Measurements from ENCODE around the gene CCNL2.

CCNL2 gene

GRCh38 chr1:1340791-1341548 lies 58.2 kb downstream of the CCNL2 start:
- no peak for DNase-seq

GRCh38 chr1:1340185-1340584 lies 59.0 kb downstream of the CCNL2 start:
- no peak for DNase-seq

- DNase-seq, result no peak
Measured at GRCh38 chr1:1338278-1338677, 60.9 kb downstream of the CCNL2 start.

GRCh38 chr1:1337793-1338147 lies 61.4 kb downstream of the CCNL2 start:
- no peak for DNase-seq

- no peak for DNase-seq
Measured at GRCh38 chr1:1336931-1337792, 62.0 kb downstream of the CCNL2 start.

- DNase-seq, result no peak
Measured at GRCh38 chr1:1336446-1336845, 62.7 kb downstream of the CCNL2 start.

GRCh38 chr1:1335792-1336248 lies 63.3 kb downstream of the CCNL2 start:
- DNase-seq, result no peak
